Measurements from ENCODE around the gene ELAVL2.

Gene ELAVL2

GRCh38 chr9:23821375-23822181 lies 4.5 kb downstream of the ELAVL2 start:
- DNase-seq (ENCODE audit: low read depth in 2 of 2): no peak

GRCh38 chr9:23820451-23821374 lies 5.3 kb downstream of the ELAVL2 start:
- DNase-seq (ENCODE audit: low read depth in 2 of 2): no peak

GRCh38 chr9:23819403-23819802 lies 6.6 kb downstream of the ELAVL2 start:
- no peak for DNase-seq (ENCODE audit: low read depth in 2 of 2)

GRCh38 chr9:23814243-23814642 lies 11.8 kb downstream of the ELAVL2 start:
- no peak for DNase-seq (ENCODE audit: low read depth in 2 of 2)

- no peak for DNase-seq (ENCODE audit: low read depth in 2 of 2)
Observed at GRCh38 chr9:23812673-23813072, 13.4 kb downstream of the ELAVL2 start.

- no peak for DNase-seq (ENCODE audit: low read depth in 2 of 2)
Observed at GRCh38 chr9:23811633-23812032, 14.4 kb downstream of the ELAVL2 start.

GRCh38 chr9:23803216-23803615 lies 22.8 kb downstream of the ELAVL2 start:
- DNase-seq (ENCODE audit: low read depth in 2 of 2): no peak

GRCh38 chr9:23801523-23801922 lies 24.5 kb downstream of the ELAVL2 start:
- no peak for DNase-seq (ENCODE audit: low read depth in 2 of 2)

GRCh38 chr9:23799521-23799920 lies 26.5 kb downstream of the ELAVL2 start:
- DNase-seq (ENCODE audit: low read depth in 2 of 2): no peak

GRCh38 chr9:23798325-23798724 lies 27.7 kb downstream of the ELAVL2 start:
- DNase-seq (ENCODE audit: low read depth in 2 of 2): no peak

GRCh38 chr9:23796209-23796608 lies 29.8 kb downstream of the ELAVL2 start:
- DNase-seq (ENCODE audit: low read depth in 2 of 2): no peak

- DNase-seq (ENCODE audit: low read depth in 2 of 2): no peak
Observed at GRCh38 chr9:23790351-23791260, 35.4 kb downstream of the ELAVL2 start.

- no peak for DNase-seq (ENCODE audit: low read depth in 2 of 2)
Observed at GRCh38 chr9:23789529-23790254, 36.3 kb downstream of the ELAVL2 start.

GRCh38 chr9:23784962-23785361 lies 41.1 kb downstream of the ELAVL2 start:
- DNase-seq (ENCODE audit: low read depth in 2 of 2): no peak

GRCh38 chr9:23783509-23783908 lies 42.5 kb downstream of the ELAVL2 start:
- no peak for DNase-seq (ENCODE audit: low read depth in 2 of 2)

- DNase-seq (ENCODE audit: low read depth in 2 of 2): no peak
Observed at GRCh38 chr9:23779220-23779619, 46.8 kb downstream of the ELAVL2 start.

- DNase-seq (ENCODE audit: low read depth in 2 of 2): no peak
Observed at GRCh38 chr9:23777328-23777727, 48.7 kb downstream of the ELAVL2 start.

GRCh38 chr9:23775549-23775948 lies 50.5 kb downstream of the ELAVL2 start:
- DNase-seq (ENCODE audit: low read depth in 2 of 2): no peak

- DNase-seq (ENCODE audit: low read depth in 2 of 2): no peak
Observed at GRCh38 chr9:23774266-23774665, 51.8 kb downstream of the ELAVL2 start.

GRCh38 chr9:23772385-23772783 lies 53.7 kb downstream of the ELAVL2 start:
- no peak for DNase-seq (ENCODE audit: low read depth in 2 of 2)

GRCh38 chr9:23771746-23772384 lies 54.2 kb downstream of the ELAVL2 start:
- DNase-seq (ENCODE audit: low read depth in 2 of 2): no peak

Measured in stimulated activated CD4-positive, alpha-beta T cell treated with anti-CD3 and anti-CD28 coated beads, Interleukin-1b, Interleukin-23, amount 100 ng/mL, for 4 hours (primary cell).